ENCODE results near the gene AFAP1L1. TPM values are rescaled to one million over a fixed set of nuclear protein-coding genes. Genes with fewer than 3 reads are reported as not detected.
A peak's percentile ranks its signal among the peaks of the same experiment; 100 is the strongest.

The AFAP1L1 gene
- polyA plus RNA-seq, 2 of the 4 experiments (the other 2 are of a cell fraction) = 1.5 to 3.5 TPM

DNA sequence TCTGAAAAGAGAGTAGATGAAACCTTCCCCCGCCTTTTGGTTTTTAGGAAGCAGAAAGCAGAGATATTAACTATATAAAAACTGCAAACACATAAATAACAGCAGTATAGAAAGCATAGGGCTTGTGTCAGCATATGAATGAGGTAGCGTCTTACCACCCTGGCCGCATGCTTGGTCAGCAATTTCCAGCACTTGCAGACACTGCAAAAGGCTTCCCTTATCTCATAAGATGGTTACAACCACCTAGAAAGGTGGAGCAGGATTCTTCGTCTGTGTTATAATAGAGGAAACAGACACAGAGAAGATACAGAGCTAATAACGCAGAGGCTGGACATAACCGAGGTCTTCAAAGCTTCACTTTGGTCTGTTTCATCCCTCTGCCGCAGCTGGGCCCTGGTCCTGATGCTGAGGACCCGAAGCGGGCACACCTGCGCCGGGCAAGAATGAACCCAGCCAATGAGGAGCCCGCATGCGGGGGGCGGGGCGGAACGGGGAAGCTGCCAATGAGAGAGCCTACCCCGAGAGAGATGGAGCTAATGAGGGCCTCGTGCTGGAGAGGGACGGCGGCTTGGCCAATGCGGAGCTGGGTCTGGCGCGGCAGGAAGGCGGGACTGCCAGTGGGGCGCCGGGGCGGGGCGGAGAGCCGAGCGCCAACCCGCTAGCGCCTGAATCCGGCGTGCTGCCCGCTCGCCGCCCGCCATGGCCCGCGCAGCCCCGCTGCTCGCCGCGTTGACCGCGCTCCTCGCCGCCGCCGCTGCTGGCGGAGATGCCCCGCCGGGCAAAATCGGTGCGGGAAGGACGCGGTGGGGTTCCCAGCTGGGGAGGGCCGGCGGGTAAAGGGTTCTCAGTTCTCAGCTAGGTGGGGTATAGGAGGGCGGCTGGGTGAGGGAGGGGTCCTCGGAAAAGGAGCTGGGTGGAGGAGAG is 86.0 kb downstream of the AFAP1L1 start, which contains the start of gene PCYOX1L:
PCYOX1L (plus strand) TSS at position 677 of the 924 bp plus-strand sequence; CDS start at position 700, 23 bp downstream.
- WGBS (ENCODE audit: missing lambda C conversion rate) = 12% methylated on average over 14 of the region's 61 CpGs
- ATAC-seq = peak; percentile 98 to 100

More for the DNA sequence above, 86.0 kb downstream of the AFAP1L1 start, which contains the start of gene PCYOX1L:
- H3K9me3 ChIP-seq = no peaks in the 10 kb centered on the region
- peaks cover 10% of the 10 kb centered on the region; the same call in 2 of the 3 replicates for H3K4me1 ChIP-seq
- DNase-seq (ENCODE audit: low read depth in 1 of 2, low spot score in 1 of 2) = peak; percentile 94 to 98
- H3K27ac ChIP-seq = peak within 1 kb of the TSS; percentile 83 to 90
- peak within 1 kb of the TSS; percentile 98 for H3K4me2 ChIP-seq
- ChIA-PET POLR2A (interaction anchor here (0.6 to 4.1 kb wide), 4 partner anchors 10 to 232 kb away, joined by 3 to 34 read pairs (median 4); partner anchors contain the start of gene GRPEL2), CTCF (interaction anchor here (0.8 to 44.9 kb wide), 13 partner anchors 8 to 261 kb away, joined by 3 to 1709 read pairs (median 5); partner anchors contain the start of gene CSNK1A1)
- no peak for FAIRE-seq
- TF ChIP-seq NFE2L2 (conservative IDR thresholded peaks at IDR 0.05; ENCODE audit: low read length) (no peak), KDM1A (IDR thresholded peaks at IDR 0.05; ENCODE audit: low read depth) (peak; percentile 58; the same call in 1 of the 2 replicates), CBX8 (IDR thresholded peaks at IDR 0.05) (no peak), FOSB (CRISPR knock-in tag; IDR thresholded peaks at IDR 0.05) (no peak), ZNF302 (CRISPR knock-in tag; IDR thresholded peaks at IDR 0.05) (no peak), ESRRA (IDR thresholded peaks at IDR 0.05; ENCODE audit: borderline replicate concordance, low read length) (no peak), RCOR1 (IDR thresholded peaks at IDR 0.05; ENCODE audit: low read depth, low read length) (no peak), EP300 (IDR thresholded peaks at IDR 0.05) (no peak), POLR2AphosphoS2 (conservative IDR thresholded peaks at IDR 0.05; ENCODE audit: low read length) (no peak), RFX5 (IDR thresholded peaks at IDR 0.05) (no peak), MAFK (IDR thresholded peaks at IDR 0.05; ENCODE audit: partially characterized antibody) (peak; percentile 98), EHMT2 (IDR thresholded peaks at IDR 0.05; ENCODE audit: low read depth) (no peak), RNF2 (IDR thresholded peaks at IDR 0.05; ENCODE audit: borderline replicate concordance, low read depth) (0 out of 2 replicates have a peak, but pooled peaks have one; percentile 27), HDAC2 (IDR thresholded peaks at IDR 0.05) (no peak), HEYL (CRISPR knock-in tag; IDR thresholded peaks at IDR 0.05) (no peak), ZC3H11A (IDR thresholded peaks at IDR 0.05) (no peak), BHLHE40 (IDR thresholded peaks at IDR 0.05; ENCODE audit: low read depth, low read length) (no peak), JUN (IDR thresholded peaks at IDR 0.05) (peak in 1 of 2 experiments; percentile 49; a peak in 1 of 5 replicates), EHF (CRISPR knock-in tag; IDR thresholded peaks at IDR 0.05) (no peak), JUNB (IDR thresholded peaks at IDR 0.05) (no peak), PHF8 (IDR thresholded peaks at IDR 0.05; ENCODE audit: borderline replicate concordance, low read depth) (peak; percentile 76; the same call in 1 of the 2 replicates), FOSL2 (IDR thresholded peaks at IDR 0.05) (no peak), FOSL2 (CRISPR knock-in tag; IDR thresholded peaks at IDR 0.05) (no peak), NR3C1 (IDR thresholded peaks at IDR 0.05) (no peak), SREBF2 (IDR thresholded peaks at IDR 0.05) (no peak), POLR2A (IDR thresholded peaks at IDR 0.05; ENCODE audit: low read length) (peak; percentile 78), NPAS2 (CRISPR knock-in tag; IDR thresholded peaks at IDR 0.05; ENCODE audit: borderline replicate concordance) (no peak)
- TF ChIP-seq, protein P1, sequence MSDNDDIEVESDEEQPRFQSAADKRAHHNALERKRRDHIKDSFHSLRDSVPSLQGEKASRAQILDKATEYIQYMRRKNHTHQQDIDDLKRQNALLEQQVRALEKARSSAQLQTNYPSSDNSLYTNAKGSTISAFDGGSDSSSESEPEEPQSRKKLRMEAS (IDR thresholded peaks at IDR 0.05) = peak; percentile 46; the same call in 1 of the 2 replicates
- TF ChIP-seq, protein P2, sequence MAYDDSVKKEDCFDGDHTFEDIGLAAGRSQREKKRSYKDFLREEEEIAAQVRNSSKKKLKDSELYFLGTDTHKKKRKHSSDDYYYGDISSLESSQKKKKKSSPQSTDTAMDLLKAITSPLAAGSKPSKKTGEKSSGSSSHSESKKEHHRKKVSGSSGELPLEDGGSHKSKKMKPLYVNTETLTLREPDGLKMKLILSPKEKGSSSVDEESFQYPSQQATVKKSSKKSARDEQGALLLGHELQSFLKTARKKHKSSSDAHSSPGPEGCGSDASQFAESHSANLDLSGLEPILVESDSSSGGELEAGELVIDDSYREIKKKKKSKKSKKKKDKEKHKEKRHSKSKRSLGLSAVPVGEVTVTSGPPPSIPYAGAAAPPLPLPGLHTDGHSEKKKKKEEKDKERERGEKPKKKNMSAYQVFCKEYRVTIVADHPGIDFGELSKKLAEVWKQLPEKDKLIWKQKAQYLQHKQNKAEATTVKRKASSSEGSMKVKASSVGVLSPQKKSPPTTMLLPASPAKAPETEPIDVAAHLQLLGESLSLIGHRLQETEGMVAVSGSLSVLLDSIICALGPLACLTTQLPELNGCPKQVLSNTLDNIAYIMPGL (CRISPR knock-in tag; IDR thresholded peaks at IDR 0.05; ENCODE audit: borderline replicate concordance) = no peak
- TF ChIP-seq, protein P3, sequence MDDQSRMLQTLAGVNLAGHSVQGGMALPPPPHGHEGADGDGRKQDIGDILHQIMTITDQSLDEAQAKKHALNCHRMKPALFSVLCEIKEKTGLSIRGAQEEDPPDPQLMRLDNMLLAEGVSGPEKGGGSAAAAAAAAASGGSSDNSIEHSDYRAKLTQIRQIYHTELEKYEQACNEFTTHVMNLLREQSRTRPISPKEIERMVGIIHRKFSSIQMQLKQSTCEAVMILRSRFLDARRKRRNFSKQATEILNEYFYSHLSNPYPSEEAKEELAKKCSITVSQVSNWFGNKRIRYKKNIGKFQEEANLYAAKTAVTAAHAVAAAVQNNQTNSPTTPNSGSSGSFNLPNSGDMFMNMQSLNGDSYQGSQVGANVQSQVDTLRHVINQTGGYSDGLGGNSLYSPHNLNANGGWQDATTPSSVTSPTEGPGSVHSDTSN (IDR thresholded peaks at IDR 0.05) = peak; percentile 89
- TF ChIP-seq, protein P4, sequence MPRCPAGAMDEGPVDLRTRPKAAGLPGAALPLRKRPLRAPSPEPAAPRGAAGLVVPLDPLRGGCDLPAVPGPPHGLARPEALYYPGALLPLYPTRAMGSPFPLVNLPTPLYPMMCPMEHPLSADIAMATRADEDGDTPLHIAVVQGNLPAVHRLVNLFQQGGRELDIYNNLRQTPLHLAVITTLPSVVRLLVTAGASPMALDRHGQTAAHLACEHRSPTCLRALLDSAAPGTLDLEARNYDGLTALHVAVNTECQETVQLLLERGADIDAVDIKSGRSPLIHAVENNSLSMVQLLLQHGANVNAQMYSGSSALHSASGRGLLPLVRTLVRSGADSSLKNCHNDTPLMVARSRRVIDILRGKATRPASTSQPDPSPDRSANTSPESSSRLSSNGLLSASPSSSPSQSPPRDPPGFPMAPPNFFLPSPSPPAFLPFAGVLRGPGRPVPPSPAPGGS (IDR thresholded peaks at IDR 0.05) = no peak
- TF ChIP-seq, protein P5, sequence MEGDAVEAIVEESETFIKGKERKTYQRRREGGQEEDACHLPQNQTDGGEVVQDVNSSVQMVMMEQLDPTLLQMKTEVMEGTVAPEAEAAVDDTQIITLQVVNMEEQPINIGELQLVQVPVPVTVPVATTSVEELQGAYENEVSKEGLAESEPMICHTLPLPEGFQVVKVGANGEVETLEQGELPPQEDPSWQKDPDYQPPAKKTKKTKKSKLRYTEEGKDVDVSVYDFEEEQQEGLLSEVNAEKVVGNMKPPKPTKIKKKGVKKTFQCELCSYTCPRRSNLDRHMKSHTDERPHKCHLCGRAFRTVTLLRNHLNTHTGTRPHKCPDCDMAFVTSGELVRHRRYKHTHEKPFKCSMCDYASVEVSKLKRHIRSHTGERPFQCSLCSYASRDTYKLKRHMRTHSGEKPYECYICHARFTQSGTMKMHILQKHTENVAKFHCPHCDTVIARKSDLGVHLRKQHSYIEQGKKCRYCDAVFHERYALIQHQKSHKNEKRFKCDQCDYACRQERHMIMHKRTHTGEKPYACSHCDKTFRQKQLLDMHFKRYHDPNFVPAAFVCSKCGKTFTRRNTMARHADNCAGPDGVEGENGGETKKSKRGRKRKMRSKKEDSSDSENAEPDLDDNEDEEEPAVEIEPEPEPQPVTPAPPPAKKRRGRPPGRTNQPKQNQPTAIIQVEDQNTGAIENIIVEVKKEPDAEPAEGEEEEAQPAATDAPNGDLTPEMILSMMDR (IDR thresholded peaks at IDR 0.05) = no peak
- peak within 1 kb of the TSS; percentile 97 for H3K4me3 ChIP-seq
